ENCODE measurements around the gene HJURP. TPM values are rescaled to one million over a fixed set of nuclear protein-coding genes. Genes with fewer than 3 reads are reported as not detected.
"Not testable (repeated sequence)": the region's sequence is repeated elsewhere in the genome, so short reads cannot be mapped to it uniquely, and the experiment has no call there.

Gene HJURP
- total RNA-seq, result 1 to 10 TPM in 3 of 5 donors, under 1 TPM in 2; 0.33 to 1.7 (median 1.1) TPM
- total RNA-seq (2013), result 0.39 TPM
- total RNA-seq, result 0.05 to 11.6 (median 0.25) reads per million in 29 experiments

- peak within 1 kb of the TSS; percentile 72 to 81 for H3K4me3 ChIP-seq (ENCODE audit: control insufficient read depth in 1 of 2, extremely low read depth in 1 of 2, low read length in 1 of 2)
- H3K27ac ChIP-seq (ENCODE audit: low read length), result no peak within 1 kb of the TSS
- Mint-ChIP-seq H3K27ac (peak within 1 kb of the TSS; percentile 76 to 88), H3K4me3 (peak within 1 kb of the TSS; percentile 86 to 89 (median 88)), H3K9me3 (no peaks in the 10 kb centered on the region), H3K36me3 (no peaks in the 10 kb centered on the region), H3K4me1 (peaks cover 13 to 25% (median 24%) of the 10 kb centered on the region in 3 donors), H3K27me3 (peaks cover 3 to 4% of the 10 kb centered on the region in 2 donors)
- peaks cover 0 to 10% of the 10 kb centered on the region in 2 experiments for H3K27me3 ChIP-seq (replicated peaks in 1 of 2; ENCODE audit: control insufficient read depth in 2 of 2, extremely low read depth in 1 of 2, insufficient read depth in 2 of 2, low read length in 1 of 2)
- no peaks in the 10 kb centered on the region for H3K9me3 ChIP-seq
- ChIA-PET POLR2A (no interaction called here), CTCF (interaction anchor here in 1 of 2 donors (0.7 kb wide), 1 partner anchor 10 kb away, joined by 3 read pairs; no protein-coding TSS in a partner anchor)
- DNase-seq (peak; percentile 71 to 91 (median 83)), ATAC-seq (replicated peaks in 1 of 4) (peak; percentile 96 to 98 (median 97))
- 0% methylated on average over 53 of the region's 60 CpGs for WGBS (ENCODE audit: insufficient coverage)
- H3K36me3 ChIP-seq (ENCODE audit: control insufficient read depth in 2 of 2, extremely low read depth in 1 of 2, insufficient read depth in 1 of 2, low read length in 1 of 2), result no peaks in the 10 kb centered on the region
- H3K4me1 ChIP-seq (ENCODE audit: control insufficient read depth in 1 of 2, extremely low read depth in 1 of 2, insufficient read depth in 2 of 2, low read length in 2 of 2), result peaks cover 0 to 18% of the 10 kb centered on the region in 2 experiments
These were observed at the start of gene HJURP for GRCh38 chr2:233854241-233854981. TSS of gene HJURP (minus strand) at chr2:233854535. CDS start at chr2:233854500, 35 bp downstream.

GRCh38 chr2:233901884-233902283 lies 47.5 kb upstream of the HJURP start:
- Histone ChIP-seq H3K27ac (ENCODE audit: low read length) (no peak overlapping the region), H3K27me3 (replicated peaks in 1 of 2; ENCODE audit: control insufficient read depth in 2 of 2, extremely low read depth in 1 of 2, insufficient read depth in 2 of 2, low read length in 1 of 2) (peaks cover 3 to 6% of the 10 kb centered on the region in 2 experiments), H3K9me3 (no peaks in the 10 kb centered on the region), H3K4me3 (ENCODE audit: control insufficient read depth in 1 of 2, extremely low read depth in 1 of 2, low read length in 1 of 2) (no peak overlapping the region), H3K4me1 (ENCODE audit: control insufficient read depth in 1 of 2, extremely low read depth in 1 of 2, insufficient read depth in 2 of 2, low read length in 2 of 2) (peaks cover 0 to 2% of the 10 kb centered on the region in 2 experiments), H3K36me3 (ENCODE audit: control insufficient read depth in 2 of 2, extremely low read depth in 1 of 2, insufficient read depth in 1 of 2, low read length in 1 of 2) (no peaks in the 10 kb centered on the region)
- no peak for DNase-seq
- H3K36me3 Mint-ChIP-seq, result no peaks in the 10 kb centered on the region
- peaks cover 17 to 26% of the 10 kb centered on the region in 2 donors for H3K27me3 Mint-ChIP-seq
- no peak overlapping the region for H3K4me3 Mint-ChIP-seq
- WGBS (ENCODE audit: insufficient coverage), result 100% methylated on average over 1 of the region's 4 CpGs
- ChIA-PET POLR2A (no interaction called here), CTCF (no interaction called here)
- ATAC-seq (replicated peaks in 1 of 4), result no peak
- peaks cover 16 to 19% (median 18%) of the 10 kb centered on the region in 3 donors for H3K4me1 Mint-ChIP-seq
- H3K27ac Mint-ChIP-seq, result no peak overlapping the region
- peaks cover 0 to 9% (median 0%) of the 10 kb centered on the region in 3 donors for H3K9me3 Mint-ChIP-seq

- H3K9me3 ChIP-seq, result no peaks in the 10 kb centered on the region
- H3K27ac ChIP-seq (ENCODE audit: low read length), result no peak overlapping the region
- H3K36me3 ChIP-seq (ENCODE audit: control insufficient read depth in 2 of 2, extremely low read depth in 1 of 2, insufficient read depth in 1 of 2, low read length in 1 of 2), result no peaks in the 10 kb centered on the region
- peaks cover 3 to 6% of the 10 kb centered on the region in 2 experiments for H3K27me3 ChIP-seq (replicated peaks in 1 of 2; ENCODE audit: control insufficient read depth in 2 of 2, extremely low read depth in 1 of 2, insufficient read depth in 2 of 2, low read length in 1 of 2)
- Mint-ChIP-seq H3K36me3 (no peaks in the 10 kb centered on the region), H3K27me3 (peaks cover 16 to 25% of the 10 kb centered on the region in 2 donors), H3K4me3 (no peak overlapping the region), H3K27ac (no peak overlapping the region), H3K9me3 (peaks cover 0 to 9% (median 0%) of the 10 kb centered on the region in 3 donors), H3K4me1 (peaks cover 16 to 19% (median 18%) of the 10 kb centered on the region in 3 donors)
- no peak overlapping the region for H3K4me3 ChIP-seq (ENCODE audit: control insufficient read depth in 1 of 2, extremely low read depth in 1 of 2, low read length in 1 of 2)
- ATAC-seq (replicated peaks in 1 of 4) (no peak), DNase-seq (no peak)
- ChIA-PET CTCF (no interaction called here), POLR2A (no interaction called here)
- 38% methylated on average over 1 of the region's 4 CpGs for WGBS (ENCODE audit: insufficient coverage)
- peaks cover 0 to 2% of the 10 kb centered on the region in 2 experiments for H3K4me1 ChIP-seq (ENCODE audit: control insufficient read depth in 1 of 2, extremely low read depth in 1 of 2, insufficient read depth in 2 of 2, low read length in 2 of 2)
These were observed 47.0 kb upstream of the HJURP start for GRCh38 chr2:233901367-233901766.

GRCh38 chr2:233896253-233896652 lies 41.9 kb upstream of the HJURP start:
- DNase-seq; H3K9me3 Mint-ChIP-seq; H3K36me3 ChIP-seq (ENCODE audit: control insufficient read depth in 2 of 2, extremely low read depth in 1 of 2, insufficient read depth in 1 of 2, low read length in 1 of 2); H3K27ac Mint-ChIP-seq; H3K4me3 ChIP-seq (ENCODE audit: control insufficient read depth in 1 of 2, extremely low read depth in 1 of 2, low read length in 1 of 2); H3K4me3 Mint-ChIP-seq; H3K4me1 ChIP-seq (ENCODE audit: control insufficient read depth in 1 of 2, extremely low read depth in 1 of 2, insufficient read depth in 2 of 2, low read length in 2 of 2); H3K27me3 ChIP-seq (replicated peaks in 1 of 2; ENCODE audit: control insufficient read depth in 2 of 2, extremely low read depth in 1 of 2, insufficient read depth in 2 of 2, low read length in 1 of 2); ATAC-seq (replicated peaks in 1 of 4); H3K27ac ChIP-seq (ENCODE audit: low read length); CTCF ChIA-PET; H3K36me3 Mint-ChIP-seq; H3K9me3 ChIP-seq: not testable (repeated sequence)
- peaks cover 16 to 19% (median 18%) of the 10 kb centered on the region in 3 donors for H3K4me1 Mint-ChIP-seq
- WGBS (ENCODE audit: insufficient coverage), result 86% methylated on average over 1 of the region's 2 CpGs
- peaks cover 11 to 26% of the 10 kb centered on the region in 2 donors for H3K27me3 Mint-ChIP-seq
- POLR2A ChIA-PET, result interaction anchor here in 1 of 2 donors (0.7 kb wide), 1 partner anchor 886 kb away, joined by 3 read pairs; no protein-coding TSS in a partner anchor

GRCh38 chr2:233892793-233893192 lies 38.5 kb upstream of the HJURP start:
- Mint-ChIP-seq H3K4me3 (no peak overlapping the region), H3K36me3 (no peaks in the 10 kb centered on the region), H3K9me3 (no peaks in the 10 kb centered on the region), H3K27ac (no peak overlapping the region), H3K4me1 (no peaks in the 10 kb centered on the region), H3K27me3 (peaks cover 23 to 35% of the 10 kb centered on the region in 2 donors)
- CTCF ChIA-PET, result no interaction called here
- POLR2A ChIA-PET, result no interaction called here
- H3K4me1 ChIP-seq (ENCODE audit: control insufficient read depth in 1 of 2, extremely low read depth in 1 of 2, insufficient read depth in 2 of 2, low read length in 2 of 2), result no peaks in the 10 kb centered on the region
- H3K27ac ChIP-seq (ENCODE audit: low read length), result no peak overlapping the region
- 81% methylated on average over 2 of the region's 2 CpGs for WGBS (ENCODE audit: insufficient coverage)
- ATAC-seq (replicated peaks in 1 of 4) (no peak), DNase-seq (no peak)
- H3K27me3 ChIP-seq (replicated peaks in 1 of 2; ENCODE audit: control insufficient read depth in 2 of 2, extremely low read depth in 1 of 2, insufficient read depth in 2 of 2, low read length in 1 of 2), result peaks cover 0 to 11% of the 10 kb centered on the region in 2 experiments
- H3K4me3 ChIP-seq (ENCODE audit: control insufficient read depth in 1 of 2, extremely low read depth in 1 of 2, low read length in 1 of 2), result no peak overlapping the region
- H3K36me3 ChIP-seq (ENCODE audit: control insufficient read depth in 2 of 2, extremely low read depth in 1 of 2, insufficient read depth in 1 of 2, low read length in 1 of 2), result no peaks in the 10 kb centered on the region
- no peaks in the 10 kb centered on the region for H3K9me3 ChIP-seq

GRCh38 chr2:233882353-233882752 lies 28.0 kb upstream of the HJURP start:
- Mint-ChIP-seq H3K4me3 (no peak overlapping the region), H3K9me3 (peaks cover 20 to 31% (median 22%) of the 10 kb centered on the region in 3 donors), H3K27ac (no peak overlapping the region), H3K36me3 (peaks cover 8% of the 10 kb centered on the region), H3K4me1 (no peaks in the 10 kb centered on the region), H3K27me3 (peaks cover 24 to 41% of the 10 kb centered on the region in 2 donors)
- no peaks in the 10 kb centered on the region for H3K4me1 ChIP-seq (ENCODE audit: control insufficient read depth in 1 of 2, extremely low read depth in 1 of 2, insufficient read depth in 2 of 2, low read length in 2 of 2)
- ChIA-PET POLR2A (no interaction called here), CTCF (no interaction called here)
- peaks cover 0 to 8% of the 10 kb centered on the region in 2 experiments for H3K27me3 ChIP-seq (replicated peaks in 1 of 2; ENCODE audit: control insufficient read depth in 2 of 2, extremely low read depth in 1 of 2, insufficient read depth in 2 of 2, low read length in 1 of 2)
- no peak overlapping the region for H3K27ac ChIP-seq (ENCODE audit: low read length)
- no peaks in the 10 kb centered on the region for H3K36me3 ChIP-seq (ENCODE audit: control insufficient read depth in 2 of 2, extremely low read depth in 1 of 2, insufficient read depth in 1 of 2, low read length in 1 of 2)
- no peak overlapping the region for H3K4me3 ChIP-seq (ENCODE audit: control insufficient read depth in 1 of 2, extremely low read depth in 1 of 2, low read length in 1 of 2)
- peaks cover 5% of the 10 kb centered on the region for H3K9me3 ChIP-seq
- DNase-seq (no peak), ATAC-seq (replicated peaks in 1 of 4) (no peak)

Data from T-cell (primary cell).